ENCODE data around the gene GUCD1. TPM values are rescaled to one million over a fixed set of nuclear protein-coding genes. Genes with fewer than 3 reads are reported as not detected.

GUCD1 gene
- total RNA-seq, 4 donors from 2014 or later = 56.7 to 498 (median 277) TPM

- intact Hi-C loops (cut with DNase I; ENCODE audit: low total_unique reads) = no loop called here
- in situ Hi-C loops (cut with MboI; ENCODE audit: low pct_ligation_motif_present in 1 of 4, low pct_unique_long_range_greater_than_20kb in 1 of 4, low sequenced_read_pairs in 3 of 4) = no loop called here
- peak; percentile 93 for DNase-seq
- H3K9me3 ChIP-seq = no peaks in the 10 kb centered on the region
- TF ChIP-seq POLR2A (IDR thresholded peaks at IDR 0.05) (peak; percentile 53), POLR2AphosphoS5 (IDR thresholded peaks at IDR 0.05) (peak; percentile 54 to 78 (median 75)), EP300 (IDR thresholded peaks at IDR 0.05; ENCODE audit: low read depth) (no peak), CTCF (IDR thresholded peaks at IDR 0.05) (no peak)
- peak within 1 kb of the TSS; percentile 85 to 88 (median 86) for H3K27ac ChIP-seq
- no peaks in the 10 kb centered on the region for H3K36me3 ChIP-seq
- peaks cover 6 to 22% (median 15%) of the 10 kb centered on the region in 4 donors for H3K4me1 ChIP-seq
- whole genome bisulfite sequencing, 2 donors (ENCODE audit: low coverage in 1 of 2) = 10% methylated on average over 36 of the region's 72 CpGs; no CpG with 5 or more reads in 1 of the 2 donors
- no peaks in the 10 kb centered on the region for H3K27me3 ChIP-seq
- H3K4me3 ChIP-seq = peak within 1 kb of the TSS; percentile 68 to 73 (median 69)
Observed at GRCh38 chr22:24592851-24593558, 38.1 kb upstream of the GUCD1 start, which contains the start of gene LRRC75B. Gene LRRC75B, minus strand, starts transcription at chr22:24593073. Its CDS starts 34 bp downstream, at chr22:24593039.

DNA sequence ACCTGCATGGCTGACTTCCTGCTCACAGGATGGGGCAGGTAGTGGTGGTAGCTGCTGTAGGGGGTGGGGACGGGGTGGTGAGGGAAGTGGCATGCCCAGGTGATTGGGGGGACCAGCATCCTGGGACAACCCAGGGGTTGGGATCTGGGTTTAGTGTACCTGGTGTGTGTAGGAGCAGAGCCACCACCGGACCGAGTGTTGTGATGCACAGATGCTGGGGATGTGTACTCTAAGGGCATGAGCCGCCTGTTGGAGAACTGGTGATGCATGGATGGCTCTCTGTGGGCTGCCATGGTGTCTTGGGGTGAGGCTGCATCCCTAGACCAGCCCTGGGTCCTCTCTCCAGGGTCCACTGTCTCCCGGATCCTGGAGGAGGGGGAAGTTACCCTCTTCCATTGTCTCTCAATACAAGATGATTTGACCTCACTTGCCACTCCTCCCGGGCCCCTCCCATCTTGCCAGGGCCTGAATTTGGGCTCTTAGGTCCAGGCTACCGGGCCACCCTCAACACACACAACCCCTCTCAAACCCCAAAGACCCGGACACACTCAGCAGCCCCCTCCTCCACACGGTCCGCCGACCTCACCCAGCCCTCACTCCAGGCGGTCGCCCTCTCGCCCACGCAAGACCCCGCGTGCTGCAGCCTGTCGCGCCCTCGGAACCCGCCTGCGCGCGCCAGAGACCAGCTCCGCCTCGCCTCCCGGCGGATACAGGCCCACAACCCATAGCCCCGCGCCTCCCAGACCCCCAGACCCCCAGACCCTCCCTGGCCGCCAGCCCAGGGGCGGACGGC lies 37.3 kb upstream of the GUCD1 start:
- intact Hi-C loops (cut with DNase I; ENCODE audit: low total_unique reads) = no loop called here
- DNase-seq = peak; percentile 38
- WGBS, 2 donors (ENCODE audit: low coverage in 1 of 2) = 20% methylated on average over 16 of the region's 33 CpGs; no CpG with 5 or more reads in 1 of the 2 donors
- Histone ChIP-seq H3K27ac (peak overlapping the region; percentile 85 to 88 (median 86)), H3K9me3 (no peaks in the 10 kb centered on the region), H3K36me3 (no peaks in the 10 kb centered on the region), H3K4me1 (peaks cover 6 to 22% (median 15%) of the 10 kb centered on the region in 4 donors), H3K27me3 (no peaks in the 10 kb centered on the region), H3K4me3 (peak overlapping the region; percentile 68 to 73 (median 69))
- TF ChIP-seq POLR2AphosphoS5 (IDR thresholded peaks at IDR 0.05) (no peak), EP300 (IDR thresholded peaks at IDR 0.05; ENCODE audit: low read depth) (no peak), CTCF (IDR thresholded peaks at IDR 0.05) (no peak), POLR2A (IDR thresholded peaks at IDR 0.05) (no peak)
- in situ Hi-C loops (cut with MboI; ENCODE audit: low pct_ligation_motif_present in 1 of 4, low pct_unique_long_range_greater_than_20kb in 1 of 4, low sequenced_read_pairs in 3 of 4) = no loop called here

- no peak overlapping the region for H3K27ac ChIP-seq
Observed at GRCh38 chr22:24591286-24591830, 36.4 kb upstream of the GUCD1 start.

More at GRCh38 chr22:24591286-24591830, 36.4 kb upstream of the GUCD1 start:
- no peaks in the 10 kb centered on the region for H3K27me3 ChIP-seq
- no peaks in the 10 kb centered on the region for H3K9me3 ChIP-seq
- no peak for TF ChIP-seq CTCF (IDR thresholded peaks at IDR 0.05)
- no peak for TF ChIP-seq EP300 (IDR thresholded peaks at IDR 0.05; ENCODE audit: low read depth)
- no peak for TF ChIP-seq POLR2AphosphoS5 (IDR thresholded peaks at IDR 0.05)
- no peak for TF ChIP-seq POLR2A (IDR thresholded peaks at IDR 0.05)
- in situ Hi-C loops (cut with MboI; ENCODE audit: low pct_ligation_motif_present in 1 of 4, low pct_unique_long_range_greater_than_20kb in 1 of 4, low sequenced_read_pairs in 3 of 4) (no loop called here), intact Hi-C loops (cut with DNase I; ENCODE audit: low total_unique reads) (no loop called here)
- 93% methylated on average over 6 of the region's 6 CpGs; no CpG with 5 or more reads in 1 of the 2 donors for WGBS, 2 donors (ENCODE audit: low coverage in 1 of 2)
- DNase-seq = no peak
- no peaks in the 10 kb centered on the region for H3K36me3 ChIP-seq
- H3K4me3 ChIP-seq = no peak overlapping the region
- H3K4me1 ChIP-seq = peaks cover 6 to 22% (median 15%) of the 10 kb centered on the region in 4 donors
